K562 (cell line): ENCODE measurements around the gene LRCH1.

Experiments
- CBFA2T2 ChIP-seq: fragments of 450-650 bp; conservative IDR thresholded peaks from 2 replicates; pipeline ENCODE4 v1.6.1; 2017; ENCODE audit warnings: mild to moderate bottlenecking
- CHD7 ChIP-seq: fragments of 200-600 bp; sonication (generic); IDR thresholded peaks from one replicate; pipeline ENCODE4 v1.6.1; 2012; ENCODE audit warnings: mild to moderate bottlenecking, low read depth, low read length, inconsistent platforms
- FOXM1 ChIP-seq, 2 experiments: fragments of 450-650 bp in 1 of 2; sonication (generic) in 1 of 2; formaldehyde crosslinking in 1 of 2; IDR thresholded peaks; 2 replicates each; pipeline versions ENCODE4 v1.6.1 to v1.9.0; 2017 to 2022; ENCODE audit warnings: low read depth in 2 of 2, mild to moderate bottlenecking in 2 of 2, missing genetic modification reagents in 1 of 2, moderate library complexity in 1 of 2
- HMG20A ChIP-seq: fragments of 450-650 bp; formaldehyde crosslinking; conservative IDR thresholded peaks from 2 replicates; pipeline ENCODE4 v1.4.0; 2020; ENCODE audit warnings: mild to moderate bottlenecking, mixed read lengths
- HMGN3 ChIP-seq: IDR thresholded peaks from 2 replicates; pipeline ENCODE4 v1.6.1; 2011; ENCODE audit warnings: borderline replicate concordance, low read depth, mild to moderate bottlenecking, mixed read lengths, low read length; ENCODE audit not compliant: insufficient read length; ENCODE audit errors: extremely low read depth
- IRF1 ChIP-seq: sonication (generic); formaldehyde crosslinking; IDR thresholded peaks from 2 replicates; pipeline ENCODE4 v1.8.0; 2022; ENCODE audit warnings: missing genetic modification reagents, mild to moderate bottlenecking, borderline replicate concordance
- POLR2A ChIP-seq: fragments of 450-650 bp; conservative IDR thresholded peaks from 2 replicates; pipeline ENCODE4 v1.6.1; 2016
- SETDB1 ChIP-seq: IDR thresholded peaks from one replicate; pipeline ENCODE4 v1.6.1; 2012; ENCODE audit warnings: low read length, control low read depth, inconsistent platforms
- TAF15 ChIP-seq: fragments of 200-400 bp; formaldehyde crosslinking; IDR thresholded peaks from 2 replicates; pipeline ENCODE4 v1.6.1; 2017; ENCODE audit warnings: mild to moderate bottlenecking, low read depth, low read length, moderate library complexity
- TF ChIP-seq, protein P1 (sequence below), 3 experiments: IDR thresholded peaks in 2 of 3; conservative IDR thresholded peaks in 1 of 3; 2 replicates each; pipeline ENCODE4 v1.5.1; 2011 to 2012; ENCODE audit warnings: low read length in 3 of 3, mild to moderate bottlenecking in 3 of 3, control low read depth in 2 of 3, improper control_type of control experiment in 1 of 3, inconsistent platforms in 1 of 3, low read depth in 1 of 3, mixed read lengths in 1 of 3, moderate library complexity in 1 of 3; ENCODE audit not compliant: insufficient read depth in 2 of 3

GRCh38 chr13:46639033-46639981, 86.3 kb downstream of the LRCH1 start:
- TF ChIP-seq IRF1 (no peak), CHD7 (no peak), POLR2A (no peak), SETDB1 (no peak), HMG20A (CRISPR knock-in tag) (no peak), HMGN3 (no peak), CBFA2T2 (no peak), TAF15 (no peak), FOXM1 (IDR thresholded peaks at IDR 0.05; ENCODE audit: low read depth) (no peak), FOXM1 (CRISPR knock-in tag; IDR thresholded peaks at IDR 0.05; ENCODE audit: low read depth) (no peak)
- TF ChIP-seq, protein P1, sequence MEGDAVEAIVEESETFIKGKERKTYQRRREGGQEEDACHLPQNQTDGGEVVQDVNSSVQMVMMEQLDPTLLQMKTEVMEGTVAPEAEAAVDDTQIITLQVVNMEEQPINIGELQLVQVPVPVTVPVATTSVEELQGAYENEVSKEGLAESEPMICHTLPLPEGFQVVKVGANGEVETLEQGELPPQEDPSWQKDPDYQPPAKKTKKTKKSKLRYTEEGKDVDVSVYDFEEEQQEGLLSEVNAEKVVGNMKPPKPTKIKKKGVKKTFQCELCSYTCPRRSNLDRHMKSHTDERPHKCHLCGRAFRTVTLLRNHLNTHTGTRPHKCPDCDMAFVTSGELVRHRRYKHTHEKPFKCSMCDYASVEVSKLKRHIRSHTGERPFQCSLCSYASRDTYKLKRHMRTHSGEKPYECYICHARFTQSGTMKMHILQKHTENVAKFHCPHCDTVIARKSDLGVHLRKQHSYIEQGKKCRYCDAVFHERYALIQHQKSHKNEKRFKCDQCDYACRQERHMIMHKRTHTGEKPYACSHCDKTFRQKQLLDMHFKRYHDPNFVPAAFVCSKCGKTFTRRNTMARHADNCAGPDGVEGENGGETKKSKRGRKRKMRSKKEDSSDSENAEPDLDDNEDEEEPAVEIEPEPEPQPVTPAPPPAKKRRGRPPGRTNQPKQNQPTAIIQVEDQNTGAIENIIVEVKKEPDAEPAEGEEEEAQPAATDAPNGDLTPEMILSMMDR (IDR thresholded peaks at IDR 0.05 in 2 of 3, conservative IDR thresholded peaks at IDR 0.05 in 1 of 3; ENCODE audit: insufficient read depth in 2 of 3, low read depth in 1 of 3, low read length in 3 of 3) = no peak
